ENCODE results near the gene ZBTB7C.

DNA sequence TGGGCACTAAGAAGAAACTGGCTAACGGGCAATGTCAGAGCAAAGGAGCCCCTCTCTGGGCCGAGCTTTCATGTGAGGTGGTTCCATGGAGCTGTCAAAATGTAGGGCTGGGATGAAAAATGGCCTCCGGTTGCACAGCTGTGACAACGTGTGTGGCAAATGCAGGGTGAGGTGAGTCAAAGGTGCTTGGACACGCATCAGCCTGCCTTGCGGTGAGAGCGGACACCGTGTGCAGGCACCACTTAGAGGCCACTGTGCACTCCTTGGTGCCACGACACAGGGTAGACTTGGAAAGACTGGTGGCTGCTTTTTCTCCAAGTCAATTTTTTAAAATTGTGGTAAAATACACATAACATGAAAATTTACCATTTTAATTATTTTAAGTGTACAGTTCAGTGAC, 195.4 kb downstream of the ZBTB7C start:
- TF ChIP-seq, protein P1, sequence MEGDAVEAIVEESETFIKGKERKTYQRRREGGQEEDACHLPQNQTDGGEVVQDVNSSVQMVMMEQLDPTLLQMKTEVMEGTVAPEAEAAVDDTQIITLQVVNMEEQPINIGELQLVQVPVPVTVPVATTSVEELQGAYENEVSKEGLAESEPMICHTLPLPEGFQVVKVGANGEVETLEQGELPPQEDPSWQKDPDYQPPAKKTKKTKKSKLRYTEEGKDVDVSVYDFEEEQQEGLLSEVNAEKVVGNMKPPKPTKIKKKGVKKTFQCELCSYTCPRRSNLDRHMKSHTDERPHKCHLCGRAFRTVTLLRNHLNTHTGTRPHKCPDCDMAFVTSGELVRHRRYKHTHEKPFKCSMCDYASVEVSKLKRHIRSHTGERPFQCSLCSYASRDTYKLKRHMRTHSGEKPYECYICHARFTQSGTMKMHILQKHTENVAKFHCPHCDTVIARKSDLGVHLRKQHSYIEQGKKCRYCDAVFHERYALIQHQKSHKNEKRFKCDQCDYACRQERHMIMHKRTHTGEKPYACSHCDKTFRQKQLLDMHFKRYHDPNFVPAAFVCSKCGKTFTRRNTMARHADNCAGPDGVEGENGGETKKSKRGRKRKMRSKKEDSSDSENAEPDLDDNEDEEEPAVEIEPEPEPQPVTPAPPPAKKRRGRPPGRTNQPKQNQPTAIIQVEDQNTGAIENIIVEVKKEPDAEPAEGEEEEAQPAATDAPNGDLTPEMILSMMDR (conservative IDR thresholded peaks at IDR 0.05; ENCODE audit: low read length) = no peak
- no peak for TF ChIP-seq EZH2phosphoT487 (IDR thresholded peaks at IDR 0.05; ENCODE audit: borderline replicate concordance, low read depth, low read length)

Data from OCI-LY7 (cell line).